Adrenal gland (tissue), 12 donors: ENCODE results near the gene TOP2A. TPM values are rescaled to one million over a fixed set of nuclear protein-coding genes. Genes with fewer than 3 reads are reported as not detected.

ENCODE experiments used
- DNase-seq, 7 donors: peaks; one replicate each; pipeline ENCODE4 v3.0.0-alpha.2; 2019 to 2020
- H3K27ac ChIP-seq, 5 donors: fragments of 200-600 bp; sonication (generic) in 4 of 5; 1 replicate in 3 of 5; 2 replicates in 2 of 5; pipeline versions ENCODE4 v1.5.1 to v1.8.0; 2016 to 2020; ENCODE audit warnings: mild to moderate bottlenecking in 1 of 5
- H3K27me3 ChIP-seq: fragments of 200-600 bp; 2 replicates; pipeline ENCODE4 v1.8.0; 2021
- H3K36me3 ChIP-seq, 2 donors: fragments of 200-600 bp; replicated peaks in 1 of 2; 1 replicate in 1 of 2; 2 replicates in 1 of 2; pipeline versions ENCODE4 v1.5.1 to v1.8.0; 2018 to 2022
- H3K4me1 ChIP-seq, 2 donors: fragments of 200-600 bp; replicated peaks in 1 of 2; 1 replicate in 1 of 2; 2 replicates in 1 of 2; pipeline versions ENCODE4 v1.5.1 to v1.8.0; 2018 to 2021
- H3K4me3 ChIP-seq, 4 donors: fragments of 200-600 bp; sonication (generic) in 3 of 4; one replicate each; pipeline ENCODE4 v1.5.1; 2016 to 2018
- H3K9me3 ChIP-seq, 3 donors: fragments of 200-600 bp; sonication (generic) in 1 of 3; replicated peaks in 1 of 3; 1 replicate in 2 of 3; 2 replicates in 1 of 3; pipeline versions ENCODE4 v1.5.1 to v1.8.0; 2016 to 2021
- POLR2A ChIP-seq, 2 donors: fragments of 450-650 bp; IDR thresholded peaks; one replicate each; pipeline ENCODE4 v1.6.1; 2017; ENCODE audit warnings: antibody characterized with exemption in 2 of 2, mild to moderate bottlenecking in 2 of 2, moderate library complexity in 1 of 2
- WGBS, 4 donors: extraction: QIAGEN DNeasy Blood & Tissue Kit in 2 of 4; methylation state at CpG; one replicate each; pipeline versions ENCODE4 v1.1.5 to v1.1.7; 2013 to 2017; 5-methylcytosine and 5-hydroxymethylcytosine counted together
- intact Hi-C, 2 donors: fragments of 100-400 bp; cut with DNase I; formaldehyde crosslinking; loops; one replicate each; pipeline versions ENCODE4 v1.14.1 to v1.15.0; 2022 to 2023
- polyA plus RNA-seq, 3 donors: library from polyadenylated mRNA; stranded (reverse); fragments of 200-250 nt in 2 of 3; fragments of 350-450 nt in 1 of 3; fragmentation: Illumina TruSeq in 1 of 3; extraction: RNeasy Lipid Tissue Mini Kit (QIAGEN cat#74804) in 1 of 3; gene quantifications; one replicate each; pipeline ENCODE4 v1.2.3, GENCODE V29; 2013 to 2014
- total RNA-seq, 9 donors: library from RNA; depleted of rRNA in 4 of 9; stranded (reverse); fragments of >200 nt in 4 of 9; fragments of 120-200 nt in 1 of 9; fragmentation: NEBNext Ultra II Directional in 1 of 9; extraction: Animal tissue kit (Norgen Biotek cat#: 25700) in 1 of 9; gene quantifications; one replicate each; pipeline versions ENCODE4 v1.1.0 to v1.2.4, GENCODE V29; 2013 to 2023
- TF ChIP-seq, protein P1 (sequence below), 6 experiments: fragments of 450-650 bp in 4 of 6; fragments of 200-600 bp in 2 of 6; sonication (generic) in 1 of 6; IDR thresholded peaks; 1 replicate in 5 of 6; 2 replicates in 1 of 6; pipeline versions ENCODE4 v1.5.1 to v1.8.0; 2016 to 2021; ENCODE audit warnings: antibody characterized with exemption in 6 of 6, mild to moderate bottlenecking in 2 of 6, moderate library complexity in 1 of 6
- donor health status: healthy with polysubstance abuse.
- donor health status: Bipolar disorder and iron deficiency.
- donor health status: DM: yes; HTN: yes; CAD: no.
- donor health status: DM: no; HTN: no; CAD: no.
- donor health status: DM: no; HTN: no; CAD: no.
- donor health status: DM: yes; HTN: yes; CAD: no.

TOP2A gene
- total and polyA plus RNA-seq, 12 donors: 0.32 to 51.1 (median 3.8) TPM

DNA sequence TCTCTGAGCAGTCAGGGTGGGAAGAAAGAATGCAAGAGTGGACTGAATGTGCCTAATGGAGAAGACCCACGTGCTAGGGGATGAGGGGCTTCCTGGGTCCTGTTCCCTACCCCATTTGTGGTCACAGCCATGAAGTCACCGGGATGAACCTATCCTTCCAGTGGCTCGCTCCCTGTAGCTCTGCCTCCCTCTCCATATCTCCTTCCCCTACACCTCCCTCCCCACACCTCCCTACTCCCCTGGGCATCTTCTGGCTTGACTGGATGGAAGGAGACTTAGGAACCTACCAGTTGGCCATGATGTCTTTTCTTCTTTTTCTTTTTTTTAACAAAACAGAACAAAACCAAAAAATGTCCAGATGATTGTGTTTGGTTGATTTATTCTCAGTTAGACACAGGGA, 39.7 kb upstream of the TOP2A start:
- Histone ChIP-seq H3K9me3 (no peaks in the 10 kb centered on the region), H3K27me3 (no peaks in the 10 kb centered on the region), H3K36me3 (peaks cover 0 to 59% of the 10 kb centered on the region in 2 donors), H3K4me1 (peaks cover 5 to 28% of the 10 kb centered on the region in 2 donors), H3K4me3 (no peak overlapping the region), H3K27ac (peak overlapping the region in 2 of 5 donors; percentile 30 to 67)
- no peak for DNase-seq
- WGBS, 4 donors: 78 to 86% (median 83%) methylated on average over 3 of the region's 3 CpGs
- intact Hi-C loops: no loop called here
- TF ChIP-seq POLR2A (IDR thresholded peaks at IDR 0.05): no peak
- TF ChIP-seq, protein P1, sequence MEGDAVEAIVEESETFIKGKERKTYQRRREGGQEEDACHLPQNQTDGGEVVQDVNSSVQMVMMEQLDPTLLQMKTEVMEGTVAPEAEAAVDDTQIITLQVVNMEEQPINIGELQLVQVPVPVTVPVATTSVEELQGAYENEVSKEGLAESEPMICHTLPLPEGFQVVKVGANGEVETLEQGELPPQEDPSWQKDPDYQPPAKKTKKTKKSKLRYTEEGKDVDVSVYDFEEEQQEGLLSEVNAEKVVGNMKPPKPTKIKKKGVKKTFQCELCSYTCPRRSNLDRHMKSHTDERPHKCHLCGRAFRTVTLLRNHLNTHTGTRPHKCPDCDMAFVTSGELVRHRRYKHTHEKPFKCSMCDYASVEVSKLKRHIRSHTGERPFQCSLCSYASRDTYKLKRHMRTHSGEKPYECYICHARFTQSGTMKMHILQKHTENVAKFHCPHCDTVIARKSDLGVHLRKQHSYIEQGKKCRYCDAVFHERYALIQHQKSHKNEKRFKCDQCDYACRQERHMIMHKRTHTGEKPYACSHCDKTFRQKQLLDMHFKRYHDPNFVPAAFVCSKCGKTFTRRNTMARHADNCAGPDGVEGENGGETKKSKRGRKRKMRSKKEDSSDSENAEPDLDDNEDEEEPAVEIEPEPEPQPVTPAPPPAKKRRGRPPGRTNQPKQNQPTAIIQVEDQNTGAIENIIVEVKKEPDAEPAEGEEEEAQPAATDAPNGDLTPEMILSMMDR (IDR thresholded peaks at IDR 0.05): no peak

GRCh38 chr17:40456396-40456951, 38.8 kb upstream of the TOP2A start:
- intact Hi-C loops: no loop called here
- Histone ChIP-seq H3K36me3 (peaks cover 0 to 62% of the 10 kb centered on the region in 2 donors), H3K4me1 (peaks cover 14 to 37% of the 10 kb centered on the region in 2 donors), H3K9me3 (no peaks in the 10 kb centered on the region), H3K27ac (peak overlapping the region in 2 of 5 donors; percentile 30 to 67), H3K27me3 (no peaks in the 10 kb centered on the region), H3K4me3 (no peak overlapping the region)
- TF ChIP-seq POLR2A (IDR thresholded peaks at IDR 0.05): no peak
- TF ChIP-seq, protein P1 (IDR thresholded peaks at IDR 0.05): no peak
- DNase-seq: peak in 1 of 7 donors; percentile 31
- WGBS, 4 donors: 75 to 80% (median 77%) methylated on average over 3 to 16 of the region's 16 CpGs

GRCh38 chr17:40454613-40454995, 36.9 kb upstream of the TOP2A start:
- Histone ChIP-seq H3K9me3 (no peaks in the 10 kb centered on the region), H3K36me3 (peaks cover 0 to 62% of the 10 kb centered on the region in 2 donors), H3K27me3 (no peaks in the 10 kb centered on the region), H3K4me3 (no peak overlapping the region), H3K27ac (peak overlapping the region in 1 of 5 donors; percentile 86), H3K4me1 (peaks cover 20 to 51% of the 10 kb centered on the region in 2 donors)
- no peak for DNase-seq
- intact Hi-C loops: no loop called here
- WGBS, 4 donors: 77 to 93% (median 85%) methylated on average over 2 of the region's 2 CpGs
- TF ChIP-seq, protein P1 (IDR thresholded peaks at IDR 0.05): no peak

GRCh38 chr17:40453881-40454612, 36.4 kb upstream of the TOP2A start:
- H3K27ac ChIP-seq: peak overlapping the region in 1 of 5 donors; percentile 86
- peaks cover 20 to 54% of the 10 kb centered on the region in 2 donors for H3K4me1 ChIP-seq
- no peak for TF ChIP-seq POLR2A (IDR thresholded peaks at IDR 0.05)
- TF ChIP-seq, protein P1 (IDR thresholded peaks at IDR 0.05): no peak
- peaks cover 0 to 62% of the 10 kb centered on the region in 2 donors for H3K36me3 ChIP-seq
- no peak for DNase-seq
- H3K9me3 ChIP-seq: no peaks in the 10 kb centered on the region
- H3K27me3 ChIP-seq: no peaks in the 10 kb centered on the region
- no peak overlapping the region for H3K4me3 ChIP-seq
- 87 to 93% (median 89%) methylated on average over 19 of the region's 19 CpGs for WGBS, 4 donors
- intact Hi-C loops: no loop called here
